ENCODE data around the gene IFI27.
"Not testable (repeated sequence)": the region's sequence is repeated elsewhere in the genome, so short reads cannot be mapped to it uniquely, and the experiment has no call there.

The IFI27 gene

DNA sequence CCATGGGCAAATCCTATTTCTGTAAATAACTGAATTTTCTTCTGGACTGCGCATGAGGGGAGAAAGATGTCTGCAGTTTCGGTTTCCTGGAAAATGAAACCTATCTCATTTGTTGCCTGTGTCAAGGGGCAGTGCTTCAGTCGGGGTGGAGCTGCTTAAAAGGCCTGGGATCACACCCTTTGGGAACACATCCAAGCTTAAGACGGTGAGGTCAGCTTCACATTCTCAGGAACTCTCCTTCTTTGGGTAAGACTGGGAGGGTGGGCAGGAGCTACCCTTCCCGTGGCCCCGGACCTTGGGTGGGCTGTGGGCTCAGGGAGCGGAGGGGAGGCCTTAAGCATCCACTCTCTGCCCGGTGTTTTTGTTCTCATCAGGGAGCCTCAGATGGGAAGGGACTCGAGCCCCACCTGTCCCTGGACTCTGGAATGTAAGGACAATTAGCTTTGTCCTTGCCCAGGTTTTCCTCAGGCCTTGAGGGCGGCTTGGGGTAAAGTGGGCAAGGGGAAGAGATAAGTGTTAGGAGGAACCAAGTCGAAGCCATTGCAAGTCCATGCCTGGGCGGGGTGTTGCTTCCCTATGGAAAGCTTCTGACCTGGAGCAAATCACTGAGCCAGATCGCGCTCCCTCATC, at the start of gene IFI27:
Gene IFI27 (plus strand): TSS at position 185 of the 630 bp plus-strand sequence.
- no peak for DNase-seq

DNA sequence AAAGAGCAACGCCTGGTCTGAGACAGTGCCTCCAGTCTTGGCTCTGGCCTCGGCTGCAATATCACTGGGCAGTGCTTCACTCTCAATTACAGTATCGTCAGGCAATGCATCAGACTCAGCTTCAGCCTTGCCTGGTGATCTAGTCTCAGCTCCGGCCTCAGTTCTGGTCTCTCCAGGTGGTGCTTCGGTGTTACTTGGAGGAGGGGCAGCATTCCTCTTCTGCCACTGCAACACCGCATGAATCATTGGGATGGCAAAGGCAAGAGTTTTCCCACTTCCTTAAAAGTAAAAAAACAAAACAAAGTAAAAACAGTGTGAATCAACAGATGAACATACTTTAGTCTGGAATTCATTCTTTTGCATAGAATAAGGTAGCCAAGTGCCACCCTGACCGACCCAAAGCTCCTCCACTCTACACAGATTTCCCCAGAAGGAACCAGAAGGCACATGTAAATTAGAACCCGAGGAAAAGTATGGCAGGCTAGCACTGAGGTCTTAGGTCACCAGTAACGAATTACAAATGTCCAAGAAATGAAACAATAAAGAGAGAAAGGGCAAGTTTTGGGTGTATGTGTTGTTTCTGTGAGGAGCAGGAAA, 48.1 kb upstream of the IFI27 start:
- no peak for DNase-seq

DNA sequence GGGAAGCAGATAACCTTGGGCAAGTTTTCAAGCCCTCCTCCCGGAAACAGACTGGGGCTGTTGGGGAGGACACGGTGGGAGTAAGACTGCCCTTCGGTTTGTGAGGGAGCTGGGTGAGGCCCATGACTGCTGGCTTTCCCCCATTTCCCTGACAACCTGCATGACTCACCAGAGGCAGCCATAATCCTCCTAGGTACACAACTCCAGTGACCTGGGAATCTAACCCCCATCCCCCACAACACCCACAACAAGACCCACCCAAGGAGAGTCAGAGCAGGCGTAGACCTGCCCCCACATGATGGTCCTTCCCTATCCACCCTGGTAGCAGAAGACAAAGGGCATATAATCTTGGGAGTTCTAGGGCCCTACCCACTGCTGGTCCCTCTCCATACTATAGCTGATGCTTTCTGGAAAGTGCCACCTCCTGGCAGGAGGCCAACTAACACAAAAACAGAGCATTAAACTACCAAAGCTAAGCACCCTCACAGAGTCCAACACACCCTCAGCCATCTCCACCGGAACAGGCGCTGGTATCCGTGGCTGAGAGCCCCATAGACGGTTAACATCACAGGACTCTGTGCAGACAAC, 44.4 kb upstream of the IFI27 start:
- DNase-seq = no peak

- not testable (repeated sequence) for DNase-seq
Measured at GRCh38 chr14:94072076-94072475, 38.5 kb upstream of the IFI27 start.

DNA sequence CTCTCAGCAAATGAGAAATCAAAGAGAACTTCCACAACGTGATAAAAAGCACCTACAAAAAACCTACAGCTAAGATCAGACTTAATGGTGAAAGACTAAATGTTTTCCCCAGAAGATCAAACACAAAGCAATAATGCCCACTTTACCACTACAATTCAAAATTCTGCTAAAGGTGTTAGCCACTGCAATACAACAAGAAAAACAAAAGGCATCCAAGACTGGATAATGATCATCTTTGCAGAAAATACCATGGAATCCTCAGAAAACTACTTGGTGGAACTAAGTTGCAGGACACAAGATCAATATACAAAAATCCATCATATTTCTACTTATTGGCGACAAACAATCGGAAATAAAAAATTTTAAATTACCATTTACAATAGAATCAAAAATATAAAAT, 36.0 kb upstream of the IFI27 start:
- no peak for DNase-seq

DNA sequence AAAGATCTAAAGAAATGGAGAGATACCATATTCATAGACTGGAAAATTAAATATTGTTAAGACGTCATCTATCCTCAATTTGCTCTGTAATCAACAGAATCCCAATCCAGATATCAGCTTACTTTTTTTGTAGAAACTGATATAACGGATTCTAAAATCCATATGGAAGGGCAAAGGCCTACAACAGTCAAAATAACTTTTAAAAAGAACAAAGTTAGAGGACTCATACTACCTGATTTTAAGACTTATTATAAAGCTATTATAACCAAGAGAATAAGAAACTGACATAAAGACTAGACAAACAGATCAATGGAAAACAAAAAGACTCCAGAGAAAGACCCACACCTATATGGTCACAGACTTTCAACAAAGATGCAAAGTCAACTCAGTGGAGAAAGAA, 35.5 kb upstream of the IFI27 start:
- no peak for DNase-seq

DNA sequence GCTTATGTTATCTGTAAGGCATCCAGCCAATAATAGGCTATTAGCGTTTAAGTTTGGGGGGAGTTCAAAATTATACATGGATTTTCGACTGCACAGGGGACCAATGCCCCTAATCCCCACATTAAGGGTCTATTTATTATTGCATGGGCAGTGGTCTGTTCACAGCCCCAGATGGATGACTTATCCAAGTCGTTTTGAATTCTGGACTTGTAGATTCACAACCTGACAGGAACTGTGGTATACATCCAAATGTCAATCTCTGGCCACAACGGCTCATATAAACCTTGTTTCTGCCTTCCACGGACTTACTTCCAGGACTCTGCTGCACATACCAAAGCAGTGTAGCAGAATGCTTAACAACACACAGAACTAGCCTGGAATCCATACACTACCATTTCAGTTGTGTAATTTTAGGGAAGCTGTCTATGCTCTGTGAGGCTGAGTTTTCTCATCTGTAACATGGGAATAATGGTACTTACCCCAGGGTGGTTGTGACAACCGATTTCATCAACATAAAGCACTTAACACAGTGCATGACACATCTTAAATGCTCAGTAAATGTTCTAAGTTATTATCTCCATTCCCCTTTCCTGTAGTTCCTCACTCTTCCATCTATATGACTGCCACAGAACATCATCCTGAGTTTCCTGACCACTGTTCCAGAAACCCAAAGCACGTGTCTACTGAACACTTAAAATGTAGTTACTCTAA, 33.3 kb upstream of the IFI27 start:
- no peak for DNase-seq

GRCh38 chr14:94077823-94078222, 32.7 kb upstream of the IFI27 start:
- no peak for DNase-seq

GRCh38 chr14:94079891-94080620, 30.5 kb upstream of the IFI27 start:
- DNase-seq = no peak

- peak; percentile 36 for DNase-seq
Measured at GRCh38 chr14:94080621-94081385, 29.7 kb upstream of the IFI27 start, which contains the start of the genes DDX24 and IFI27L1. Gene DDX24, minus strand, starts transcription at chr14:94081202. Its CDS starts 1,460 bp downstream, at chr14:94079742. Gene IFI27L1, plus strand, starts transcription at chr14:94081310. Its CDS starts 15,628 bp downstream, at chr14:94096938.

DNA sequence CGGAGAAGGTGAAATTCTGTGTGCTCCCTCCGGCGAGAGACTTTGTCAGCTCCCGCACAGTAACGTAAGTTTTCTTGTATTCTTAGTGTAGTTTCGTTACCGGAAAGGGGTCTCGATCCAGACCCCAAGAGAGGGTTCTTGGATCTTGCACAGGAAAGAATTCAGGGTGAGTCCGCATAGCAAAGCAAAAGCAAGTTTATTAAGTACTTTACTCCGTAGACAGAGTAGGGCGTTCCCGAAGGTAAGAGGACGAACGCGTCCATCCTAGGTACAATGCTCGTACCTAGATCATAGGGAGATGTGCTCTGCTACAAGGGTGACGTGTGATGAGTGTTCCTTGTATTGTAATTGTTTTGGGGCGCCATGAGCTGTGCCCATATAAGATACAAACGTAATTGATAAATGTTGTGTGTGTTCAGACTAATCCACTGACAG, 29.1 kb upstream of the IFI27 start:
- DNase-seq = no peak

DNA sequence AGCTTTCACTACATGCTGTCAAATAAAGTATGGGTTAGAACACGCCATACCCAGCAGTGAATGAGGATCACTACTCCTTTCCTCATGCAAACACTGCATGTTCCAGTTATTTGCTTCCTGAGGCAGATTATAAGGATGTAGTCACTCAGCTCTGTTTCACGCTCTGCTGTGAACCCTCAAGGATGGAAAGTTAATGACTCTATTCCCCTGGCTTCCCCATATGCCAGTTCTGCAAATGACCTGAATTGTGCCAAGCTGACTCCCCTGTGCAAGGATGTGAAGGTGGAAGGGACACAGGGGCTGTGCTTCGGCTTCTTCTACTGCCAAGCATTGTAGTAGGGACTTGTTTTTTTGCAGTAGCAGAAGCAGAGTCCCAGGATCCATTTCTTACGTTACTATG, 22.6 kb upstream of the IFI27 start:
- DNase-seq = no peak

GRCh38 chr14:94088516-94088915, 22.0 kb upstream of the IFI27 start:
- no peak for DNase-seq

- DNase-seq = no peak
Measured at GRCh38 chr14:94089479-94089878, 21.1 kb upstream of the IFI27 start.

DNA sequence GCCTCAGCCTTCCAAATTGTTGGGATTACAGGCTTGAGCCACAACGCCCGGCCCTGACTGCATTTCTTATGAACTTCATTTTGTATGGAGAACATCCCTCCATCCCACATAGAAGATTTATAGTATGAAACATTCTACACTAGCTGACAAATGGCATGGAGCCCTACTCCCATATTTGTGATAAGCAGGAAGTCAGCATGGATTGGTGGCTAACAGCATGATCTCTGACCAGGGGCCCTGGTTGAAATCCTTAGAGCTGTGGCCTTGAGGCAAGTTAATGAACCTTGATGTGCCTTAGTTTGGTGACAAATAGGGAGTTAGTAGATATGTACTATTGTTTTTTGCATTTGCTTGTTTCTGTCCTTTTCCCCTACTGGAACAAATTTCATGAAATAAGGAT, 17.1 kb upstream of the IFI27 start:
- no peak for DNase-seq

DNA sequence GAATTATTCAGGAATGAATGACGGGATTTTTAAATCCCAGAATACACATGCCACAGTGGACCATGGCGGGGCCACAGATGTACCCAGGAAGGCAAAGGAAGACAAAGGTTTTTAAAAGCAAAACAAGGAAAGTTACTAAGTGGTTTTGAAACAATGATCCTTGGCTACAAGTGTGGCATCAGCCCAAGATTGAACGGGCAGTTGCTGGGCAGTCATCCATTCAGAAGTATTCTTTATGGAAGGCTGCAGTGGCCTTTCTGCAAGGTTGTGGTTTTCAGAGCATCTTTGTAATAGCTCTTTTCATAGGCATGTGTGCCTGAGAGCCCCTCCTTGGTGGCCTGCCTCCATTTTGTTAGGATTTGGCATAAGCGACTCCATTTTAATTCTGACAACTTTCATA, 13.4 kb upstream of the IFI27 start:
- no peak for DNase-seq

GRCh38 chr14:94098326-94098992, 12.1 kb upstream of the IFI27 start:
- no peak for DNase-seq

DNA sequence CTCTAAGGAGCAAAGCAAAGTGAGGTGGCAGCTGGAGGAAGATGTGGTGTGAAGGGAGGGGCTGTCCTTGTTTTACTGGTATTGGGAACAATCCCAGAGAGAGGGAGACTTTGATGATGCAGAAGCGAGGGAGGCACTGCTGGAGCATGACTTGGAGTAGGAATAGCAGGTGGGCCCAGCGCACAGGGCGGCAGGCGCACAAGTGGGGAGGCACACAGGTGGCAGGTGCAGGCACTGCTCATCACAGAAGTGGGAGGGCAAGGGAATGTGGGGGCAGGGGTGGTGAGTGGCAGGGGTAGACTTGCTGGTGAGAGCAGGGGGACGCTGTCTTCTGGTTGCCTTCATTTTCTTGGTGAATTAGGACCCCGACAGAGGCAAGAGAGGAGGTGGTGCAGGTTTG, 11.5 kb upstream of the IFI27 start:
- DNase-seq = no peak

DNA sequence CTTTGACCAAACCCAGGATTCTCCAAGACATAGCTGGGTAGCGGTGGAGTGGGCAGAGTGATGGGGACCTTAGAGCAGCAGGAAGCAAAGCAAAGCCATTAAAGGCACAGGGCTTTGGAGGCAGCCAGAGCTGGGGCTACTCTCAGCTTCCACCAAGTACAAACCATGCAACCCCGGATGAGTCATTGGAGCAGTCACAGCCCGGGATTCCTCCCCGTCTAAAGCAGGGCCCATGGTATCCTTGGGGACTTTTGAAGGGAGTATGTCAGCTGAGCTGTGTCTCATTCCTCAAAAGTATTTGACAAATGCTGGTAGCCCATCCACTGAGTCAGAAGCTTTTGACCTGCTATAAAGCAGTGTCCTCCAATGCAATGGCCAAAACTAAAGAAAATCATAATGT, 9.7 kb upstream of the IFI27 start:
- no peak for DNase-seq

- no peak for DNase-seq
Measured at GRCh38 chr14:94101748-94102147, 8.8 kb upstream of the IFI27 start.

- DNase-seq = no peak
Measured at GRCh38 chr14:94102768-94103482, 7.6 kb upstream of the IFI27 start.
